PC-9 (cell line): Measurements from ENCODE around the gene GOLIM4. TPM values are rescaled to one million over a fixed set of nuclear protein-coding genes. Genes with fewer than 3 reads are reported as not detected.

Source experiments
- BruUV-seq: library from RNA; stranded (reverse); fragments of 400-500 nt; replicated peaks from 2 replicates; lab custom pipeline; 2021; lab: Mats Ljungman, UMichigan
- CTCF ChIA-PET: fragments of 300-600 bp; sonication (Branson Sonifier 250); formaldehyde crosslinking; loops from one replicate; lab custom pipeline; 2022; ENCODE audit warnings: antibody characterized with exemption; lab: Charles Lee
- POLR2A ChIA-PET: fragments of 300-600 bp; sonication (Branson Sonifier 250); formaldehyde crosslinking; loops from one replicate; lab custom pipeline; 2022; ENCODE audit warnings: antibody characterized with exemption; ENCODE audit not compliant: unreplicated experiment; lab: Charles Lee
- DNase-seq, 2 experiments: peaks; one replicate each; pipeline versions ENCODE4 v3.0.0 to v3.0.0-alpha.2; 2015 to 2022; ENCODE audit warnings: mixed read lengths in 1 of 2
- H2AFZ ChIP-seq: fragments of 200-600 bp; sonication (generic); 2 replicates; pipeline ENCODE4 v1.8.1; 2017; ENCODE audit warnings: antibody characterized with exemption
- H3F3A ChIP-seq: fragments of 200-600 bp; sonication (generic); 2 replicates; pipeline ENCODE4 v1.8.1; 2017; ENCODE audit warnings: antibody characterized with exemption, mild to moderate bottlenecking, low read depth; ENCODE audit not compliant: insufficient read depth
- H3K27ac ChIP-seq: fragments of 200-600 bp; sonication (generic); 2 replicates; pipeline ENCODE4 v1.6.1; 2016; ENCODE audit warnings: mixed run types
- H3K27me3 ChIP-seq: fragments of 200-600 bp; sonication (generic); 2 replicates; pipeline ENCODE4 v1.6.1; 2016; ENCODE audit warnings: low read depth, mixed run types; ENCODE audit not compliant: insufficient read depth
- H3K36me3 ChIP-seq: fragments of 200-600 bp; sonication (generic); 2 replicates; pipeline ENCODE4 v1.6.1; 2016; ENCODE audit warnings: low read depth, mixed run types
- H3K4me1 ChIP-seq: fragments of 200-600 bp; sonication (generic); replicated peaks from 2 replicates; pipeline ENCODE4 v1.6.1; 2016; ENCODE audit warnings: mixed run types; ENCODE audit not compliant: insufficient read depth
- H3K4me2 ChIP-seq: fragments of 200-600 bp; sonication (generic); 2 replicates; pipeline ENCODE4 v1.6.1; 2017; ENCODE audit warnings: mixed run types
- H3K4me3 ChIP-seq: fragments of 200-600 bp; sonication (generic); 2 replicates; pipeline ENCODE4 v1.6.1; 2016; ENCODE audit warnings: mixed run types
- H3K79me2 ChIP-seq: fragments of 200-600 bp; sonication (generic); 2 replicates; pipeline ENCODE4 v1.6.1; 2017; ENCODE audit warnings: low read depth, mixed run types
- H3K9me2 ChIP-seq: fragments of 200-600 bp; sonication (generic); 2 replicates; pipeline ENCODE4 v1.8.1; 2017; ENCODE audit warnings: mild to moderate bottlenecking; ENCODE audit not compliant: insufficient read depth
- H3K9me3 ChIP-seq: fragments of 200-600 bp; sonication (generic); 2 replicates; pipeline ENCODE4 v1.8.1; 2016; ENCODE audit warnings: low read depth; ENCODE audit not compliant: insufficient read depth
- H4K20me1 ChIP-seq: fragments of 200-600 bp; sonication (generic); 2 replicates; pipeline ENCODE4 v1.8.1; 2017; ENCODE audit not compliant: insufficient read depth
- EZH2 ChIP-seq: fragments of 200-600 bp; sonication (generic); IDR thresholded peaks from 2 replicates; pipeline ENCODE4 v1.8.0; 2017; ENCODE audit warnings: antibody characterized with exemption, low read depth
- intact Hi-C: fragments of 100-400 bp; cut with micrococcal nuclease; formaldehyde crosslinking; loops from one replicate; pipeline ENCODE4 v1.10.0; 2022; ENCODE audit not compliant: unreplicated experiment
- total RNA-seq: library from RNA; stranded (reverse); gene quantifications from 2 replicates; pipeline ENCODE4 v1.2.3, GENCODE V29; 2021
- TF ChIP-seq, protein P1 (sequence below): fragments of 200-600 bp; sonication (generic); conservative IDR thresholded peaks from 2 replicates; pipeline ENCODE4 v1.6.1; 2017; ENCODE audit warnings: mixed run types, antibody characterized with exemption, mild to moderate bottlenecking, moderate library complexity

Gene GOLIM4
- total RNA-seq, 1 experiment from 2014 or later = 17.5 TPM

DNA sequence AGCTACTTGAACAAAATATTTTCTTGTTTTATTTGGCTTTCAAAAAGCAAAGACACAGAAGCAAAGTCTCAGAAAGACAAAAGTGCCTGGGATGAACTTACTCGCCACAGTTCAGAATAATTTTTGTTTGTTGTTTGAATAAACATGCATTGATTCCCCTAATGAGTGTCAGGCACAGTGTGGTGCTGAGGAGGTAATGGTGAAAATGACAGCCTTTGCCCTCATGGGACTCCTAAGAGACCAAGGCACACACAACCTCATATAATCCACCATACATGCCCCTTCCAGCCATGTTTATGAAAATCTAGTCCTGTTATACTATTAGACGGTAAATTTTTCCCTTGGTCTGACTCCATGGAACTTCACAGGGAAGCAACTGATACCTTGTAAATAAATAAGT, 2.5 kb downstream of the GOLIM4 start:
- Histone ChIP-seq H2AFZ (no peak overlapping the region), H3K4me1 (peaks cover 35% of the 10 kb centered on the region), H3K9me3 (no peaks in the 10 kb centered on the region), H3K9me2 (no peaks in the 10 kb centered on the region), H3K4me3 (no peak overlapping the region), H3K36me3 (no peaks in the 10 kb centered on the region), H3K4me2 (no peak overlapping the region), H3K79me2 (peaks cover 29% of the 10 kb centered on the region; the same call in 1 of the 2 replicates), H3K27me3 (no peaks in the 10 kb centered on the region), H4K20me1 (no peaks in the 10 kb centered on the region), H3K27ac (no peak overlapping the region), H3F3A (peaks cover 16% of the 10 kb centered on the region; the same call in 1 of the 2 replicates)
- intact Hi-C loops = no loop called here
- no peak for DNase-seq
- ChIA-PET POLR2A (no interaction called here), CTCF (interaction anchor here (0.6 kb wide), 1 partner anchor 406 kb away, joined by 3 read pairs; no protein-coding TSS in a partner anchor)
- BruUV-seq = no TSS peak
- TF ChIP-seq EZH2 = no peak

DNA sequence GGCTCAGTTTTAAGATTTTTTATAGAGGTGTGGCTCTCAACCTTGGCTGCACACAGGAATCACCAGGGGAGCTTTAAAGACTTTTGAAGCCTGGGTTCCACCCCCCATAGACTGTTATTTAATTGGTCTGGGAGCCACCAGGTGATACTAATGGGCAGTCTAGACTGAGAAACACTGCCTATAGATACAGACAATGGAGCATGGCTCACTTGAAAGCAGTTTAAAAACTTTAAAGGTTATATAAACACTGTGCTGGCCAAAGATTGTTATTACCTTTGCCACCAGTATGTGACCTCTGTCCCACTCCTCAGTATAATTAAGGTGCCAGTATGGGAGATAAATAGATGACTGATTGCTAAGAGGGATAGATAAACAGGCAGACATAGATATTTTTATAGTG, 3.8 kb downstream of the GOLIM4 start:
- ChIA-PET POLR2A (no interaction called here), CTCF (no interaction called here)
- no peak overlapping the region for H3K4me2 ChIP-seq
- no TSS peak for BruUV-seq
- no peaks in the 10 kb centered on the region for H3K27me3 ChIP-seq
- H3K9me2 ChIP-seq = no peaks in the 10 kb centered on the region
- TF ChIP-seq, protein P1, sequence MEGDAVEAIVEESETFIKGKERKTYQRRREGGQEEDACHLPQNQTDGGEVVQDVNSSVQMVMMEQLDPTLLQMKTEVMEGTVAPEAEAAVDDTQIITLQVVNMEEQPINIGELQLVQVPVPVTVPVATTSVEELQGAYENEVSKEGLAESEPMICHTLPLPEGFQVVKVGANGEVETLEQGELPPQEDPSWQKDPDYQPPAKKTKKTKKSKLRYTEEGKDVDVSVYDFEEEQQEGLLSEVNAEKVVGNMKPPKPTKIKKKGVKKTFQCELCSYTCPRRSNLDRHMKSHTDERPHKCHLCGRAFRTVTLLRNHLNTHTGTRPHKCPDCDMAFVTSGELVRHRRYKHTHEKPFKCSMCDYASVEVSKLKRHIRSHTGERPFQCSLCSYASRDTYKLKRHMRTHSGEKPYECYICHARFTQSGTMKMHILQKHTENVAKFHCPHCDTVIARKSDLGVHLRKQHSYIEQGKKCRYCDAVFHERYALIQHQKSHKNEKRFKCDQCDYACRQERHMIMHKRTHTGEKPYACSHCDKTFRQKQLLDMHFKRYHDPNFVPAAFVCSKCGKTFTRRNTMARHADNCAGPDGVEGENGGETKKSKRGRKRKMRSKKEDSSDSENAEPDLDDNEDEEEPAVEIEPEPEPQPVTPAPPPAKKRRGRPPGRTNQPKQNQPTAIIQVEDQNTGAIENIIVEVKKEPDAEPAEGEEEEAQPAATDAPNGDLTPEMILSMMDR = no peak
- no peak for TF ChIP-seq EZH2
- H3K79me2 ChIP-seq = peaks cover 29% of the 10 kb centered on the region; the same call in 1 of the 2 replicates
- H3F3A ChIP-seq = peaks cover 16% of the 10 kb centered on the region; the same call in 1 of the 2 replicates
- no peaks in the 10 kb centered on the region for H3K36me3 ChIP-seq
- H4K20me1 ChIP-seq = no peaks in the 10 kb centered on the region
- H3K4me3 ChIP-seq = no peak overlapping the region
- H3K9me3 ChIP-seq = no peaks in the 10 kb centered on the region
- H2AFZ ChIP-seq = no peak overlapping the region
- no peak for DNase-seq
- intact Hi-C loops = loop anchor here (1.0 kb wide), 1 partner anchor 31 kb away; no protein-coding TSS in a partner anchor
- H3K27ac ChIP-seq = no peak overlapping the region
- H3K4me1 ChIP-seq = peaks cover 32% of the 10 kb centered on the region

GRCh38 chr3:168091302-168091858, 4.3 kb downstream of the GOLIM4 start:
- peaks cover 28% of the 10 kb centered on the region for H3K4me1 ChIP-seq
- no peak for DNase-seq
- H3K9me3 ChIP-seq = no peaks in the 10 kb centered on the region
- ChIA-PET POLR2A (no interaction called here), CTCF (no interaction called here)
- H3K27me3 ChIP-seq = no peaks in the 10 kb centered on the region
- H3K4me2 ChIP-seq = no peak overlapping the region
- no peak overlapping the region for H3K27ac ChIP-seq
- H4K20me1 ChIP-seq = no peaks in the 10 kb centered on the region
- H3K9me2 ChIP-seq = no peaks in the 10 kb centered on the region
- peaks cover 12% of the 10 kb centered on the region; the same call in 1 of the 2 replicates for H3F3A ChIP-seq
- no peak overlapping the region for H3K4me3 ChIP-seq
- H3K36me3 ChIP-seq = no peaks in the 10 kb centered on the region
- intact Hi-C loops = loop anchor here (1.0 kb wide), 1 partner anchor 30 kb away; no protein-coding TSS in a partner anchor
- H2AFZ ChIP-seq = no peak overlapping the region
- H3K79me2 ChIP-seq = peaks cover 29% of the 10 kb centered on the region; the same call in 1 of the 2 replicates
- TF ChIP-seq EZH2 = no peak
- TF ChIP-seq, protein P1 = no peak
- BruUV-seq = no TSS peak
